Endothelial cell (in vitro differentiated cells): ENCODE measurements around the gene PLEKHA7. TPM values are rescaled to one million over a fixed set of nuclear protein-coding genes. Genes with fewer than 3 reads are reported as not detected.
A peak's percentile ranks its signal among the peaks of the same experiment; 100 is the strongest.
"Not testable (repeated sequence)": the region's sequence is repeated elsewhere in the genome, so short reads cannot be mapped to it uniquely, and the experiment has no call there.

Experiments
- DNase-seq: peaks from one replicate; pipeline ENCODE4 v3.0.0; 2021; ENCODE audit warnings: low spot score
- H3K27ac Mint-ChIP-seq: one replicate; pipeline ENCODE4 v1.8.0; 2021; ENCODE audit warnings: mixed read lengths, inconsistent platforms; ENCODE audit not compliant: unreplicated experiment
- H3K27me3 Mint-ChIP-seq: one replicate; pipeline ENCODE4 v1.8.0; 2021; ENCODE audit warnings: mild to moderate bottlenecking, moderate library complexity, mixed read lengths, inconsistent platforms; ENCODE audit not compliant: unreplicated experiment
- H3K36me3 Mint-ChIP-seq: one replicate; pipeline ENCODE4 v1.8.0; 2021; ENCODE audit warnings: mild to moderate bottlenecking, low read depth, mixed read lengths, inconsistent platforms; ENCODE audit not compliant: unreplicated experiment
- H3K4me1 Mint-ChIP-seq: one replicate; pipeline ENCODE4 v1.8.0; 2021; ENCODE audit warnings: mild to moderate bottlenecking, mixed read lengths, inconsistent platforms; ENCODE audit not compliant: unreplicated experiment
- H3K4me3 Mint-ChIP-seq: one replicate; pipeline ENCODE4 v1.8.0; 2021; ENCODE audit warnings: mild to moderate bottlenecking, mixed read lengths, inconsistent platforms; ENCODE audit not compliant: unreplicated experiment
- H3K9me3 Mint-ChIP-seq: one replicate; pipeline ENCODE4 v1.8.0; 2021; ENCODE audit warnings: mixed read lengths, inconsistent platforms; ENCODE audit not compliant: unreplicated experiment
- CTCF ChIP-seq: fragments of 200-600 bp; sonication (generic); IDR thresholded peaks from one replicate; pipeline ENCODE4 v1.5.0; 2021; ENCODE audit warnings: antibody characterized with exemption; ENCODE audit not compliant: unreplicated experiment
- total RNA-seq: library from RNA; stranded (reverse); fragmentation: NEBNext Ultra II Directional; extraction: Animal tissue kit (Norgen Biotek cat#: 25700); gene quantifications from one replicate; pipeline ENCODE4 v1.2.1, GENCODE V29; 2021; ENCODE audit not compliant: unreplicated experiment

Gene PLEKHA7
- total RNA-seq, 1 donor from 2014 or later = 8.2 TPM

GRCh38 chr11:17001806-17002205, 12.4 kb downstream of the PLEKHA7 start:
- DNase-seq = no peak
- H3K27ac Mint-ChIP-seq = no peak overlapping the region
- peaks cover 19% of the 10 kb centered on the region for H3K4me1 Mint-ChIP-seq
- TF ChIP-seq CTCF = no peak
- peaks cover 2% of the 10 kb centered on the region for H3K36me3 Mint-ChIP-seq
- no peak overlapping the region for H3K4me3 Mint-ChIP-seq
- H3K27me3 Mint-ChIP-seq = peaks cover 2% of the 10 kb centered on the region
- no peaks in the 10 kb centered on the region for H3K9me3 Mint-ChIP-seq

- H3K9me3 Mint-ChIP-seq = no peaks in the 10 kb centered on the region
- H3K36me3 Mint-ChIP-seq = peaks cover 2% of the 10 kb centered on the region
- peaks cover 5% of the 10 kb centered on the region for H3K27me3 Mint-ChIP-seq
- H3K4me1 Mint-ChIP-seq = peaks cover 26% of the 10 kb centered on the region
- H3K4me3 Mint-ChIP-seq = no peak overlapping the region
- H3K27ac Mint-ChIP-seq = no peak overlapping the region
- TF ChIP-seq CTCF = no peak
- no peak for DNase-seq
Observed at GRCh38 chr11:17000987-17001386, 13.2 kb downstream of the PLEKHA7 start.

- peaks cover 28% of the 10 kb centered on the region for H3K4me1 Mint-ChIP-seq
- not testable (repeated sequence) for H3K4me3 Mint-ChIP-seq, H3K27me3 Mint-ChIP-seq, H3K27ac Mint-ChIP-seq, H3K36me3 Mint-ChIP-seq, DNase-seq, H3K9me3 Mint-ChIP-seq
Observed at GRCh38 chr11:17000253-17000652, 14.0 kb downstream of the PLEKHA7 start.

- H3K4me1 Mint-ChIP-seq = peaks cover 31% of the 10 kb centered on the region
- H3K9me3 Mint-ChIP-seq = no peaks in the 10 kb centered on the region
- no peak overlapping the region for H3K4me3 Mint-ChIP-seq
- no peak overlapping the region for H3K27ac Mint-ChIP-seq
- peaks cover 7% of the 10 kb centered on the region for H3K27me3 Mint-ChIP-seq
- no peaks in the 10 kb centered on the region for H3K36me3 Mint-ChIP-seq
- TF ChIP-seq CTCF = no peak
- DNase-seq = no peak
Observed at GRCh38 chr11:16999116-16999515, 15.1 kb downstream of the PLEKHA7 start.

- no peaks in the 10 kb centered on the region for H3K36me3 Mint-ChIP-seq
- H3K4me3 Mint-ChIP-seq = peak overlapping the region; percentile 25
- TF ChIP-seq CTCF = no peak
- H3K27ac Mint-ChIP-seq = no peak overlapping the region
- H3K9me3 Mint-ChIP-seq = no peaks in the 10 kb centered on the region
- DNase-seq = no peak
- H3K4me1 Mint-ChIP-seq = peaks cover 40% of the 10 kb centered on the region
- H3K27me3 Mint-ChIP-seq = peaks cover 11% of the 10 kb centered on the region
Observed at GRCh38 chr11:16997624-16998023, 16.6 kb downstream of the PLEKHA7 start.

GRCh38 chr11:16993495-16993894, 20.7 kb downstream of the PLEKHA7 start:
- H3K4me3 Mint-ChIP-seq = no peak overlapping the region
- TF ChIP-seq CTCF = no peak
- no peak for DNase-seq
- no peak overlapping the region for H3K27ac Mint-ChIP-seq
- peaks cover 39% of the 10 kb centered on the region for H3K4me1 Mint-ChIP-seq
- peaks cover 11% of the 10 kb centered on the region for H3K27me3 Mint-ChIP-seq
- no peaks in the 10 kb centered on the region for H3K9me3 Mint-ChIP-seq
- H3K36me3 Mint-ChIP-seq = no peaks in the 10 kb centered on the region
